NCI-H2029 (cell line): ENCODE results near the gene DCLRE1B.
"Not testable (repeated sequence)": the region's sequence is repeated elsewhere in the genome, so short reads cannot be mapped to it uniquely, and the experiment has no call there.

Experiments used
- DNase-seq: peaks from one replicate; lab custom pipeline; 2025; lab: John Stamatoyannopoulos, UW

Gene DCLRE1B

GRCh38 chr1:113948151-113948550 is 43.0 kb downstream of the DCLRE1B start:
- DNase-seq = not testable (repeated sequence)

- DNase-seq = no peak
Observed at GRCh38 chr1:113949007-113949406, 43.9 kb downstream of the DCLRE1B start.

- DNase-seq = no peak
Observed at GRCh38 chr1:113950908-113951307, 45.8 kb downstream of the DCLRE1B start.

GRCh38 chr1:113951719-113952118 is 46.6 kb downstream of the DCLRE1B start:
- DNase-seq = no peak

- no peak for DNase-seq
Observed at GRCh38 chr1:113957984-113958383, 52.9 kb downstream of the DCLRE1B start.

- no peak for DNase-seq
Observed at GRCh38 chr1:113958691-113959090, 53.6 kb downstream of the DCLRE1B start.

- DNase-seq = no peak
Observed at GRCh38 chr1:113963281-113963906, 58.3 kb downstream of the DCLRE1B start.
